K562 (cell line): ENCODE data around the gene RFNG. TPM values are rescaled to one million over a fixed set of nuclear protein-coding genes. Genes with fewer than 3 reads are reported as not detected.
A peak's percentile ranks its signal among the peaks of the same experiment; 100 is the strongest.

Experiments
- ATAC-seq: fragments of 200-7000 bp; cut with Tn5 transposase; 3 replicates; pipeline ENCODE4 v1.9.1; 2020; ENCODE audit warnings: moderate library complexity
- BruUV-seq: library from RNA; stranded (reverse); fragments of 400-500 nt; replicated peaks from 2 replicates; lab custom pipeline; 2021; lab: Mats Ljungman, UMichigan
- CTCF ChIA-PET: fragments of 300-600 bp; formaldehyde crosslinking; extraction: SDS; loops from one replicate; lab custom pipeline; 2021; ENCODE audit warnings: low intra/inter-chr PET ratio; lab: Yijun Ruan, JAX
- POLR2A ChIA-PET: fragments of 300-600, 350-650 bp; sonication (Branson Sonifier 250); formaldehyde crosslinking; extraction: SDS; loops from one replicate; lab custom pipeline; 2021; ENCODE audit warnings: antibody characterized with exemption, inconsistent platforms; lab: Yijun Ruan, JAX
- DNase-seq, 4 experiments: peaks; one replicate each; pipeline versions ENCODE4 v3.0.0 to v3.0.0-alpha.2; 2011 to 2018; ENCODE audit warnings: low spot score in 3 of 4, mixed read lengths in 3 of 4; ENCODE audit errors: extremely low read depth in 1 of 4
- FAIRE-seq: peaks from 2 replicates; lab custom pipeline; 2011; peaks lifted over from hg19 to GRCh38; lab: Jason Lieb, UNC
- H2AFZ ChIP-seq: 2 replicates; pipeline ENCODE4 v1.6.0; 2011; ENCODE audit warnings: low read depth, low read length, control low read depth, inconsistent platforms
- H3K27ac ChIP-seq: fragments of 200-600 bp; 3 replicates; pipeline ENCODE4 v1.8.0; 2011; ENCODE audit warnings: low read depth, mild to moderate bottlenecking, control low read depth, inconsistent platforms, low read length, moderate library complexity, mixed read lengths; ENCODE audit errors: extremely low read depth
- H3K27me3 ChIP-seq, 2 experiments: fragments of 300-600 bp in 1 of 2; 2 replicates in 1 of 2; 3 replicates in 1 of 2; pipeline versions ENCODE4 v1.6.0 to v1.8.0; 2011; ENCODE audit warnings: inconsistent platforms in 2 of 2, low read length in 2 of 2, mild to moderate bottlenecking in 1 of 2, mixed read lengths in 1 of 2, moderate library complexity in 1 of 2; ENCODE audit not compliant: control insufficient read depth in 2 of 2, insufficient read depth in 2 of 2
- H3K36me3 ChIP-seq: fragments of 300-600 bp; 3 replicates; pipeline ENCODE4 v1.8.0; 2011; ENCODE audit warnings: mild to moderate bottlenecking, low read length, inconsistent platforms; ENCODE audit not compliant: control insufficient read depth, insufficient read depth
- H3K4me1 ChIP-seq, 2 experiments: fragments of 200-600 bp in 1 of 2; replicated peaks in 1 of 2; 2 replicates in 1 of 2; 3 replicates in 1 of 2; pipeline versions ENCODE4 v1.5.1 to v1.8.0; 2011; ENCODE audit warnings: inconsistent platforms in 2 of 2, low read length in 2 of 2, mild to moderate bottlenecking in 1 of 2, mixed read lengths in 1 of 2, moderate library complexity in 1 of 2; ENCODE audit not compliant: control insufficient read depth in 2 of 2, insufficient read depth in 2 of 2
- H3K4me2 ChIP-seq: 2 replicates; pipeline ENCODE4 v1.6.1; 2011; ENCODE audit warnings: low read length, control low read depth, inconsistent platforms, mixed read lengths; ENCODE audit not compliant: insufficient read depth
- H3K4me3 ChIP-seq: fragments of 200-600 bp; sonication (generic), shearing (Covaris generic); 2 replicates; pipeline ENCODE4 v1.5.1; 2016; ENCODE audit warnings: control low read depth, inconsistent platforms
- H3K79me2 ChIP-seq: fragments of 200-600 bp; 3 replicates; pipeline ENCODE4 v1.8.0; 2011; ENCODE audit warnings: low read length, inconsistent platforms; ENCODE audit not compliant: control insufficient read depth, insufficient read depth
- H3K9ac ChIP-seq, 2 experiments: 2 replicates each; pipeline versions ENCODE4 v1.6.0 to v1.6.1; 2011; ENCODE audit warnings: low read depth in 2 of 2, low read length in 2 of 2, control low read depth in 1 of 2, inconsistent platforms in 1 of 2, mild to moderate bottlenecking in 1 of 2, mixed read lengths in 1 of 2; ENCODE audit not compliant: insufficient read depth in 1 of 2
- H3K9me1 ChIP-seq: one replicate; pipeline ENCODE4 v1.6.0; 2011; ENCODE audit warnings: inconsistent platforms, mild to moderate bottlenecking, low read length, moderate library complexity; ENCODE audit not compliant: control insufficient read depth, insufficient read depth
- H3K9me3 ChIP-seq: replicated peaks from 2 replicates; pipeline ENCODE4 v1.5.1; 2011; ENCODE audit warnings: low read depth, low read length, inconsistent platforms; ENCODE audit not compliant: control insufficient read depth, insufficient read depth
- H4K20me1 ChIP-seq: replicated peaks from 2 replicates; pipeline ENCODE4 v1.6.1; 2011; ENCODE audit warnings: low read length, inconsistent platforms, mixed read lengths; ENCODE audit not compliant: control insufficient read depth, insufficient read depth
- DACH1 ChIP-seq: fragments of 450-650 bp; IDR thresholded peaks from 2 replicates; pipeline ENCODE4 v1.6.1; 2018; ENCODE audit not compliant: partially characterized antibody
- E2F5 ChIP-seq: sonication (generic); formaldehyde crosslinking; IDR thresholded peaks from 2 replicates; pipeline ENCODE4 v1.8.0; 2022; ENCODE audit warnings: mild to moderate bottlenecking, missing genetic modification reagents
- LEF1 ChIP-seq: fragments of 450-650 bp; IDR thresholded peaks from 2 replicates; pipeline ENCODE4 v1.6.1; 2016; ENCODE audit warnings: mild to moderate bottlenecking
- NR1H2 ChIP-seq: sonication (generic); formaldehyde crosslinking; IDR thresholded peaks from 2 replicates; pipeline ENCODE4 v1.4.0; 2020; ENCODE audit warnings: mild to moderate bottlenecking, missing genetic modification reagents
- NR4A1 ChIP-seq, 2 experiments: fragments of 250-450 bp in 1 of 2; fragments of 450-650 bp in 1 of 2; sonication (Bioruptor Pico) in 1 of 2; IDR thresholded peaks; 2 replicates each; pipeline versions ENCODE4 v1.4.0 to v1.6.1; 2016 to 2020; ENCODE audit warnings: mild to moderate bottlenecking in 2 of 2, missing compliant biosample characterization in 1 of 2, missing genetic modification characterization in 1 of 2, moderate library complexity in 1 of 2
- PKNOX1 ChIP-seq: fragments of 450-650 bp; IDR thresholded peaks from 2 replicates; pipeline ENCODE4 v1.6.1; 2016
- POLR2G ChIP-seq: fragments of 200-400 bp; formaldehyde crosslinking; IDR thresholded peaks from 2 replicates; pipeline ENCODE4 v1.6.1; 2017; ENCODE audit warnings: low read depth, mild to moderate bottlenecking, antibody characterized with exemption, low read length, moderate library complexity
- SMARCA4 ChIP-seq: fragments of 450-650 bp; IDR thresholded peaks from 2 replicates; pipeline ENCODE4 v1.6.1; 2016
- STAT5B ChIP-seq: fragments of 250-450 bp; sonication (Bioruptor Pico); IDR thresholded peaks from 2 replicates; pipeline ENCODE4 v1.8.0; 2021; ENCODE audit warnings: mild to moderate bottlenecking, inconsistent platforms
- TFAM ChIP-seq: fragments of 250-450 bp; sonication (Bioruptor Pico); conservative IDR thresholded peaks from 2 replicates; pipeline ENCODE4 v1.5.0; 2021; ENCODE audit warnings: mild to moderate bottlenecking, moderate library complexity
- UBTF ChIP-seq, 2 experiments: IDR thresholded peaks; 2 replicates each; pipeline ENCODE4 v1.6.1; 2012; ENCODE audit warnings: improper control_type of control experiment in 2 of 2, low read depth in 2 of 2, low read length in 2 of 2, borderline replicate concordance in 1 of 2
- XRCC3 ChIP-seq: fragments of 450-650 bp; IDR thresholded peaks from 2 replicates; pipeline ENCODE4 v1.6.1; 2017; ENCODE audit warnings: mild to moderate bottlenecking, moderate library complexity
- ZNF408 ChIP-seq: fragments of 250-450 bp; sonication (Bioruptor Pico); IDR thresholded peaks from 2 replicates; pipeline ENCODE4 v1.4.0; 2020; ENCODE audit warnings: low read depth, mild to moderate bottlenecking, moderate library complexity
- ZNF431 ChIP-seq: sonication (generic); formaldehyde crosslinking; IDR thresholded peaks from 2 replicates; pipeline ENCODE4 v1.8.0; 2022; ENCODE audit warnings: mild to moderate bottlenecking, missing genetic modification reagents
- ZNF644 ChIP-seq: fragments of 200-800 bp; sonication (Bioruptor generic); IDR thresholded peaks from 2 replicates; pipeline ENCODE4 v1.6.1; 2016; ENCODE audit warnings: low read depth, missing genetic modification characterization, missing compliant biosample characterization
- ZNF778 ChIP-seq: fragments of 450-650 bp; formaldehyde crosslinking; IDR thresholded peaks from 2 replicates; pipeline ENCODE4 v1.4.0; 2020; ENCODE audit warnings: mild to moderate bottlenecking, moderate library complexity
- WGBS: fragments of 100-300 bp; shearing (Covaris generic); methylation state at CpG from one replicate; pipeline ENCODE4 v1.1.6; 2016; ENCODE audit warnings: low coverage, mixed read lengths; ENCODE audit not compliant: insufficient coverage; ENCODE audit errors: missing lambda C conversion rate; 5-methylcytosine and 5-hydroxymethylcytosine counted together
- in situ Hi-C: fragments of 300-500 bp; cut with MboI; formaldehyde crosslinking; loops from 4 replicates; pipeline ENCODE4 v1.15.0; 2018; ENCODE audit warnings: inconsistent platforms, mixed read lengths
- intact Hi-C: fragments of 100-400 bp; cut with micrococcal nuclease; formaldehyde crosslinking; loops from 2 replicates; pipeline ENCODE4 v1.14.2; 2022
- polyA plus RNA-seq, 8 experiments: library from polyadenylated mRNA; depleted of rRNA in 4 of 8; stranded (reverse) in 5 of 8; unstranded in 3 of 8; fragments of >200 nt; fragmentation: Nextera tagmentation in 2 of 8; fragmentation: Illumina TruSeq in 1 of 8; extraction: Ambion mirVana in 2 of 8; extraction: Trizol in 1 of 8; gene quantifications; 2 replicates each; pipeline versions ENCODE4 v1.2.1 to v1.2.3, GENCODE V29; 2011 to 2014; ENCODE audit warnings: inconsistent platforms in 1 of 8, missing spikeins in 1 of 8
- total RNA-seq, 7 experiments: library from RNA; depleted of rRNA in 6 of 7; stranded (reverse); fragments of >200 nt in 6 of 7; fragmentation: Illumina TruSeq in 2 of 7; extraction: Trizol in 2 of 7; gene quantifications; 2 replicates each; pipeline versions ENCODE4 v1.2.1 to v1.2.3, GENCODE V29; 2011 to 2021; ENCODE audit warnings: low replicate concordance in 1 of 7

RFNG gene
- total and polyA plus RNA-seq, 9 of the 15 experiments (the other 6 are each of a cell fraction or from before 2014, with no cell fraction given) = 0.32 to 32.8 (median 9.5) TPM

GRCh38 chr17:82035956-82036633 lies 15.5 kb downstream of the RFNG start:
- no peak overlapping the region for H2AFZ ChIP-seq
- no peaks in the 10 kb centered on the region for H3K9me3 ChIP-seq
- peak overlapping the region; percentile 95 for H3K4me2 ChIP-seq
- H4K20me1 ChIP-seq = peaks cover 21% of the 10 kb centered on the region; the same call in 1 of the 2 replicates
- peaks cover 6% of the 10 kb centered on the region for H3K9me1 ChIP-seq
- intact Hi-C loops (loop anchor here (10.0 kb wide), 1 partner anchor 309 kb away; no protein-coding TSS in a partner anchor), in situ Hi-C loops (no loop called here)
- no peak for FAIRE-seq
- BruUV-seq = no TSS peak
- H3K4me3 ChIP-seq = peak overlapping the region; percentile 97
- peaks cover 41% of the 10 kb centered on the region for H3K79me2 ChIP-seq
- H3K9ac ChIP-seq = peak overlapping the region; percentile 83 to 97
- POLR2A ChIA-PET = interaction anchor here (0.6 to 6.4 kb wide), 6 partner anchors 8 to 94 kb away, joined by 3 to 51 read pairs (median 4); partner anchors contain the start of genes CENPX and LRRC45
- DNase-seq = no peak
- WGBS = 75% methylated on average over 14 of the region's 20 CpGs
- peak overlapping the region; percentile 98; the same call in 1 of the 3 replicates for H3K27ac ChIP-seq
- peaks cover 29 to 76% of the 10 kb centered on the region in 2 experiments for H3K4me1 ChIP-seq
- ATAC-seq = no peak
- CTCF ChIA-PET = interaction anchor here (0.7 to 2.0 kb wide), 2 partner anchors 76 to 274 kb away, joined by 4 to 14 read pairs; no protein-coding TSS in a partner anchor
- peaks cover 38% of the 10 kb centered on the region; the same call in 2 of the 3 replicates for H3K36me3 ChIP-seq
- TF ChIP-seq TFAM (no peak), DACH1 (no peak), NR1H2 (0 out of 2 replicates have a peak, but pooled peaks have one; percentile 27), SMARCA4 (no peak), XRCC3 (no peak), LEF1 (no peak), E2F5 (CRISPR knock-in tag) (no peak), NR4A1 (CRISPR knock-in tag; IDR thresholded peaks at IDR 0.05) (no peak), NR4A1 (tag; IDR thresholded peaks at IDR 0.05) (no peak), STAT5B (CRISPR knock-in tag) (no peak), ZNF644 (tag) (no peak), POLR2G (0 out of 2 replicates have a peak, but pooled peaks have one; percentile 34), ZNF408 (CRISPR knock-in tag) (no peak), ZNF431 (CRISPR knock-in tag) (no peak), PKNOX1 (no peak), ZNF778 (CRISPR knock-in tag) (no peak), UBTF (IDR thresholded peaks at IDR 0.05; ENCODE audit: borderline replicate concordance in 1 of 2, low read depth in 2 of 2, low read length in 2 of 2) (no peak)
- TF ChIP-seq, all 486 proteins: peak for 2
- H3K27me3 ChIP-seq = no peaks in the 10 kb centered on the region
